Measurements from ENCODE around the gene SPATA31E1.
"Not testable (repeated sequence)": the region's sequence is repeated elsewhere in the genome, so short reads cannot be mapped to it uniquely, and the experiment has no call there.

Gene SPATA31E1

GRCh38 chr9:87937352-87937751 lies 54.7 kb downstream of the SPATA31E1 start:
- not testable (repeated sequence) for DNase-seq

GRCh38 chr9:87937918-87938317 lies 55.2 kb downstream of the SPATA31E1 start:
- not testable (repeated sequence) for DNase-seq

DNA sequence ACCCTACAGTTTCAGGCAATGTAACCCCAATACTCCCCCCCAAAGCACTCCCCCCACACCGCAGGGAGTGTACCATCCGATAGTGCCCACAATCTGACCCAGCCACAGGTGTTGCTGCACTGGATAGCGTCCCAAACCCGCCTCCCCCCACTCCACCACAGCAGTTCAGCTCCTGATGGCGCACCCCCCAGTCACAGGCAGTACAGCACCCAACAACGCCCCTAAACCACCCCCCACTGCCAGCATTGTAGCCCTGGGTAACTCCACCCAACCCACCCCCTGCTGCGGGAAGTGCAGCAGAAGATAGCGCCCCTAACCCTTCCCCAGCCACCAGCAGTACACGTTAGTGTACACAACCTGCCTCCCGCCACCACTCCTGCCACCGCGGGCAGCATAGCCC lies 55.7 kb downstream of the SPATA31E1 start:
- DNase-seq: not testable (repeated sequence)

All from NCI-H748 treated with DMSO at 0.1 percent for 48 hours (cell line).